HL-60 (cell line): ENCODE results near the gene RNF151.
"Not testable (repeated sequence)": the region's sequence is repeated elsewhere in the genome, so short reads cannot be mapped to it uniquely, and the experiment has no call there.

Experiments used
- DNase-seq, 2 experiments: peaks; one replicate each; pipeline ENCODE4 v3.0.0-alpha.2; 2010 to 2020; ENCODE audit warnings: low read depth in 1 of 2, low spot score in 1 of 2
- H3K27ac ChIP-seq: fragments of 250-450 bp; sonication (Bioruptor Pico); replicated peaks from 2 replicates; pipeline ENCODE4 v1.5.1; 2020; ENCODE audit warnings: mild to moderate bottlenecking, moderate library complexity
- H3K27me3 ChIP-seq: fragments of 250-450 bp; sonication (Bioruptor Pico); 2 replicates; pipeline ENCODE4 v1.5.1; 2021; ENCODE audit warnings: mild to moderate bottlenecking, moderate library complexity; ENCODE audit not compliant: insufficient read depth, poor library complexity, severe bottlenecking
- H3K4me3 ChIP-seq: replicated peaks from 2 replicates; pipeline ENCODE4 v1.5.1; 2011; ENCODE audit warnings: mild to moderate bottlenecking, control low read depth, low read length; ENCODE audit not compliant: insufficient read depth
- GABPA ChIP-seq: IDR thresholded peaks from 2 replicates; pipeline ENCODE4 v1.6.1; 2012; ENCODE audit warnings: low read depth
- POLR2AphosphoS5 ChIP-seq: IDR thresholded peaks from 2 replicates; pipeline ENCODE4 v1.6.1; 2012; ENCODE audit warnings: low read depth
- REST ChIP-seq: IDR thresholded peaks from 2 replicates; pipeline ENCODE4 v1.6.1; 2012; ENCODE audit warnings: low read depth; ENCODE audit not compliant: insufficient replicate concordance
- SPI1 ChIP-seq: IDR thresholded peaks from 2 replicates; pipeline ENCODE4 v1.6.1; 2012; ENCODE audit warnings: low read depth, mild to moderate bottlenecking, borderline replicate concordance
- TF ChIP-seq, protein P1 (sequence below): IDR thresholded peaks from one replicate; pipeline ENCODE4 v1.5.1; 2011; ENCODE audit warnings: low read length, control low read depth, inconsistent platforms; ENCODE audit not compliant: insufficient read depth

RNF151 gene

DNA sequence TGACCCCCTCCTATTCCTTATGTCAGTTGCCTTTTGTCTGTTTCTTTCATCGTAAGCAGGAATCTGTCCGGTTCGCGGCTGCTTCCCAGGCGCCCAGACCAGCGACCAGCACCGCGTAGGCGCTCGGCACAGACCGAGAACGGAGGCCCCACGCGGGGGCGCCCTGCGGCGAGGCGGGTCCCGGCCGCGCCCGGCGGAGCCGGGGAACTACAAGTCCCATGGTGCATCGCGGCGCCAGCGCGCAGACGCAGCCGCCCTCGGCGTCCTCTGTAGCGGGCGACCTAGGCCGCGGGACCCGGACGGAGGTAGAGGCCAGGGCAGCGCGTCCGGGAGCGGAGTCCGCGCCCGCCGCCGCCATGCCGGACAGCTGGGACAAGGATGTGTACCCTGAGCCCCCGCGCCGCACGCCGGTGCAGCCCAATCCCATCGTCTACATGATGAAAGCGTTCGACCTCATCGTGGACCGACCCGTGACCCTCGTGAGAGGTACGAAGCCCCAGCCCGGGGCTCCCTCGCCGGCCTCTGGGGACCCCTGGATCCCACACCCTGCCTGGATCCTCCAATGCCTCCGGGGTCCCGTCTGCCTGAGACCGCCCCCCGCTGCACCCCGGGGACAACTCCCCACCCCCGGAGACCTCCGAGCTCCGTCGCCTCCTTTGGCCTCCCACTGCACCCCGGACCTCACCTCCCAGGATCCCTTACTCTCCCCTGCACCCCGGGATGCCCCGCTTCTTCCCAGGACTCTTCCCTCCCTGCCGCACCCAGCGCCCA lies 7.2 kb upstream of the RNF151 start, which contains the start of gene NDUFB10:
NDUFB10 (plus strand) TSS at position 270 of the 771 bp plus-strand sequence; CDS start at position 357, 87 bp downstream.
- peak; percentile 91 to 93 for DNase-seq
- TF ChIP-seq REST (peak; percentile 5), POLR2AphosphoS5 (peak; percentile 86; the same call in 1 of the 2 replicates), SPI1 (no peak), GABPA (no peak)
- TF ChIP-seq, protein P1, sequence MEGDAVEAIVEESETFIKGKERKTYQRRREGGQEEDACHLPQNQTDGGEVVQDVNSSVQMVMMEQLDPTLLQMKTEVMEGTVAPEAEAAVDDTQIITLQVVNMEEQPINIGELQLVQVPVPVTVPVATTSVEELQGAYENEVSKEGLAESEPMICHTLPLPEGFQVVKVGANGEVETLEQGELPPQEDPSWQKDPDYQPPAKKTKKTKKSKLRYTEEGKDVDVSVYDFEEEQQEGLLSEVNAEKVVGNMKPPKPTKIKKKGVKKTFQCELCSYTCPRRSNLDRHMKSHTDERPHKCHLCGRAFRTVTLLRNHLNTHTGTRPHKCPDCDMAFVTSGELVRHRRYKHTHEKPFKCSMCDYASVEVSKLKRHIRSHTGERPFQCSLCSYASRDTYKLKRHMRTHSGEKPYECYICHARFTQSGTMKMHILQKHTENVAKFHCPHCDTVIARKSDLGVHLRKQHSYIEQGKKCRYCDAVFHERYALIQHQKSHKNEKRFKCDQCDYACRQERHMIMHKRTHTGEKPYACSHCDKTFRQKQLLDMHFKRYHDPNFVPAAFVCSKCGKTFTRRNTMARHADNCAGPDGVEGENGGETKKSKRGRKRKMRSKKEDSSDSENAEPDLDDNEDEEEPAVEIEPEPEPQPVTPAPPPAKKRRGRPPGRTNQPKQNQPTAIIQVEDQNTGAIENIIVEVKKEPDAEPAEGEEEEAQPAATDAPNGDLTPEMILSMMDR, result peak; percentile 56
- Histone ChIP-seq H3K4me3 (peak within 1 kb of the TSS; percentile 91), H3K27ac (peak within 1 kb of the TSS; percentile 87), H3K27me3 (no peaks in the 10 kb centered on the region)

- peak overlapping the region; percentile 91 for H3K4me3 ChIP-seq
- TF ChIP-seq, protein P1, result no peak
- peak; percentile 98 for TF ChIP-seq POLR2AphosphoS5
- no peak for TF ChIP-seq SPI1
- TF ChIP-seq GABPA, result no peak
- TF ChIP-seq REST, result peak; percentile 50
- peak in 1 of 2 experiments; percentile 78 for DNase-seq
- no peaks in the 10 kb centered on the region for H3K27me3 ChIP-seq
- H3K27ac ChIP-seq, result peak overlapping the region; percentile 87
These were observed 5.7 kb upstream of the RNF151 start for GRCh38 chr16:1960665-1961630.

- no peaks in the 10 kb centered on the region for H3K27me3 ChIP-seq
- H3K4me3 ChIP-seq, result peak overlapping the region; percentile 20
- peak; percentile 62 to 80 for DNase-seq
- peak overlapping the region; percentile 94 for H3K27ac ChIP-seq
- TF ChIP-seq, protein P1, result no peak
- no peak; the same call in 1 of the 2 replicates for TF ChIP-seq POLR2AphosphoS5
- TF ChIP-seq SPI1, result peak; percentile 29; the same call in 1 of the 2 replicates
- no peak for TF ChIP-seq REST
These were observed 5.0 kb upstream of the RNF151 start for GRCh38 chr16:1961651-1962067.

DNA sequence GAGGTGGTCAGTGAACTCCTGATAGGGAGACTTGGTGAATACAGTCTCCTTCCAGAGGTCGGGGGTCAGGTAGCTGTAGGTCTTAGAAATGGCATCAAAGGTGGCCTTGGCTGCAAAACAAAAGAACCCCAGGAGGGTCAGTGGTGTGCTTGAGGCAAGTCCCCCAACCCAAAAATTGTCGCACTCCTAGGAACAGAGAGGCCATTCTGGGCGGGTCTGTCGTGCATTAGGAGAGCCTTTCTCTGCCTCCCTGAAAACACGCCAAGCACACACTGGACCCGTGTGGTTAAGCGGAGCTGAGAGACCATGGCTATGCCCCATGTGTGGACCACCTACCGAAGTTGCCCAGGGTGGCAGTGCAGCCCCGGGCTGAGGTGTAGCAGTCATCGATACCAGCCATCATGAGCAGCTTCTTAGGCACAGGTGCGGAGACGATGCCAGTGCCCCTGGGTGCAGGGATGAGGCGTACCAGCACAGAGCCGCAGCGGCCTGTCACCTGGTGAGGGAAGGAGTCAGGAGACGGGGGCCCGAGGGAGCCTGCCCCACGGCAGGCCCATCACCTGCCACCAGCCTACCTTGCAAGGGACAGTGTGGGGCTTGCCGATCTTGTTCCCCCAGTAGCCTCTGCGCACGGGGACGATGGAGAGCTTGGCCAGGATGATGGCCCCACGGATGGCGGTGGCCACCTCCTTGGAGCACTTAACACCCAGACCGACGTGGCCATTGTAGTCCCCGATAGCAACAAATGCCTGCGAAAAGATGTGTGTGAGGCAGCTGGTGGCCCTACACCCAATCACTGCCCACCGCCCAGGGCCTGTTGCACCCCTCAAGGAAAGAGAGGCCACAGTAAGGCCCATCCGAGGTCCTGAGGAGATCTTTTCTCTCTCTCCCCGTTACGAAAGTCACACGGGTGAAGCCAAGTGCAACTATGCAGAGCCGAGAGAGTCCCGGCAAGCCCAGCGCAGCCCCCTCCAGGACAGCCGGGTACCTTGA lies 4.2 kb upstream of the RNF151 start:
- H3K27ac ChIP-seq, result peak overlapping the region; percentile 94
- not testable (repeated sequence) for DNase-seq, H3K27me3 ChIP-seq
- peak overlapping the region; percentile 91 for H3K4me3 ChIP-seq
